ENCODE results near the gene CAMSAP1. TPM values are rescaled to one million over a fixed set of nuclear protein-coding genes. Genes with fewer than 3 reads are reported as not detected.
"Not testable (repeated sequence)": the region's sequence is repeated elsewhere in the genome, so short reads cannot be mapped to it uniquely, and the experiment has no call there.

Gene CAMSAP1
- total and polyA plus RNA-seq, 2 experiments from 2014 or later = 2.8 to 12.4 TPM

GRCh38 chr9:135952664-135953206 is 45.4 kb upstream of the CAMSAP1 start:
- Histone ChIP-seq H3K79me2 (ENCODE audit: insufficient read depth) (peaks cover 33% of the 10 kb centered on the region), H3K9me3 (ENCODE audit: low read depth) (no peaks in the 10 kb centered on the region), H3F3A (ENCODE audit: insufficient read depth) (no peaks in the 10 kb centered on the region), H3K27ac (no peak overlapping the region), H3K27me3 (replicated peaks; ENCODE audit: insufficient read depth) (no peaks in the 10 kb centered on the region), H2AFZ (no peak overlapping the region), H3K4me2 (ENCODE audit: unreplicated experiment) (no peak overlapping the region), H3K4me3 (no peak overlapping the region), H3K4me1 (ENCODE audit: insufficient read depth) (no peaks in the 10 kb centered on the region), H3K9ac (no peak overlapping the region), H3K36me3 (ENCODE audit: low read depth) (no peaks in the 10 kb centered on the region; the same call in 1 of the 2 replicates), H3K9me2 (ENCODE audit: insufficient read depth) (no peaks in the 10 kb centered on the region), H4K20me1 (ENCODE audit: insufficient read depth) (no peaks in the 10 kb centered on the region)
- DNase-seq = no peak
- TF ChIP-seq EZH2phosphoT487 (IDR thresholded peaks at IDR 0.05; ENCODE audit: insufficient read depth, low read depth) = no peak
- TF ChIP-seq EZH2 (IDR thresholded peaks at IDR 0.05; ENCODE audit: insufficient read depth, poor library complexity, severe bottlenecking) = no peak
- in situ Hi-C loops (cut with MboI) = no loop called here
- WGBS, 2 experiments (ENCODE audit: low coverage in 1 of 2, low lambda C conversion rate in 2 of 2, missing lambda C conversion rate in 2 of 2) = 94% methylated on average over 22 of the region's 22 CpGs

GRCh38 chr9:135951889-135952663 is 44.7 kb upstream of the CAMSAP1 start:
- in situ Hi-C loops (cut with MboI) = no loop called here
- Histone ChIP-seq H3K27ac (no peak overlapping the region), H3K79me2 (ENCODE audit: insufficient read depth) (peaks cover 26% of the 10 kb centered on the region), H3K9me2 (ENCODE audit: insufficient read depth) (no peaks in the 10 kb centered on the region), H3K9ac (no peak overlapping the region), H2AFZ (no peak overlapping the region), H3K27me3 (replicated peaks; ENCODE audit: insufficient read depth) (no peaks in the 10 kb centered on the region), H3K9me3 (ENCODE audit: low read depth) (no peaks in the 10 kb centered on the region), H3K4me2 (ENCODE audit: unreplicated experiment) (no peak overlapping the region), H3K36me3 (ENCODE audit: low read depth) (no peaks in the 10 kb centered on the region; the same call in 1 of the 2 replicates), H3F3A (ENCODE audit: insufficient read depth) (no peaks in the 10 kb centered on the region), H3K4me3 (no peak overlapping the region), H4K20me1 (ENCODE audit: insufficient read depth) (no peaks in the 10 kb centered on the region), H3K4me1 (ENCODE audit: insufficient read depth) (no peaks in the 10 kb centered on the region)
- WGBS, 2 experiments (ENCODE audit: low coverage in 1 of 2, low lambda C conversion rate in 2 of 2, missing lambda C conversion rate in 2 of 2) = 76 to 78% methylated on average over 18 of the region's 18 CpGs
- TF ChIP-seq EZH2phosphoT487 (IDR thresholded peaks at IDR 0.05; ENCODE audit: insufficient read depth, low read depth) = no peak
- TF ChIP-seq EZH2 (IDR thresholded peaks at IDR 0.05; ENCODE audit: insufficient read depth, poor library complexity, severe bottlenecking) = no peak
- DNase-seq = no peak

GRCh38 chr9:135951310-135951709 is 44.0 kb upstream of the CAMSAP1 start:
- in situ Hi-C loops (cut with MboI); H3F3A ChIP-seq (ENCODE audit: insufficient read depth); H3K9ac ChIP-seq; H3K27me3 ChIP-seq (replicated peaks; ENCODE audit: insufficient read depth); H3K36me3 ChIP-seq (ENCODE audit: low read depth); H3K4me3 ChIP-seq; H3K9me2 ChIP-seq (ENCODE audit: insufficient read depth); DNase-seq; H3K9me3 ChIP-seq (ENCODE audit: low read depth); H3K27ac ChIP-seq; H3K4me1 ChIP-seq (ENCODE audit: insufficient read depth); H3K4me2 ChIP-seq (ENCODE audit: unreplicated experiment); H2AFZ ChIP-seq; H4K20me1 ChIP-seq (ENCODE audit: insufficient read depth): not testable (repeated sequence)
- peaks cover 18% of the 10 kb centered on the region for H3K79me2 ChIP-seq (ENCODE audit: insufficient read depth)
- WGBS, 2 experiments (ENCODE audit: low coverage in 1 of 2, low lambda C conversion rate in 2 of 2, missing lambda C conversion rate in 2 of 2) = 93 to 97% methylated on average over 8 of the region's 8 CpGs

- H4K20me1 ChIP-seq (ENCODE audit: insufficient read depth); H3K9ac ChIP-seq; H3K4me2 ChIP-seq (ENCODE audit: unreplicated experiment); in situ Hi-C loops (cut with MboI); H3K9me2 ChIP-seq (ENCODE audit: insufficient read depth); H3K9me3 ChIP-seq (ENCODE audit: low read depth); H3K4me3 ChIP-seq; H3K27ac ChIP-seq; H3K27me3 ChIP-seq (replicated peaks; ENCODE audit: insufficient read depth); H3K4me1 ChIP-seq (ENCODE audit: insufficient read depth); H2AFZ ChIP-seq; DNase-seq; H3F3A ChIP-seq (ENCODE audit: insufficient read depth); H3K36me3 ChIP-seq (ENCODE audit: low read depth): not testable (repeated sequence)
- H3K79me2 ChIP-seq (ENCODE audit: insufficient read depth) = peaks cover 14% of the 10 kb centered on the region
- 98 to 99% methylated on average over 4 of the region's 4 CpGs for WGBS, 2 experiments (ENCODE audit: low coverage in 1 of 2, low lambda C conversion rate in 2 of 2, missing lambda C conversion rate in 2 of 2)
Observed at GRCh38 chr9:135950841-135951240, 43.5 kb upstream of the CAMSAP1 start.

Measured in GM23248 (cell line).